Hepatocyte (in vitro differentiated cells): Measurements from ENCODE around the gene NCLN.

Experiments used
- CTCF ChIP-seq: fragments of 200-600 bp; sonication (generic); IDR thresholded peaks from 2 replicates; pipeline ENCODE4 v1.5.1; 2016; ENCODE audit warnings: antibody characterized with exemption, mild to moderate bottlenecking; ENCODE audit not compliant: poor library complexity
- EZH2 ChIP-seq: fragments of 200-600 bp; sonication (generic); IDR thresholded peaks from 2 replicates; pipeline ENCODE4 v1.6.1; 2016; ENCODE audit warnings: antibody characterized with exemption, mild to moderate bottlenecking, borderline replicate concordance
- EZH2phosphoT487 ChIP-seq: fragments of 200-600 bp; sonication (generic); IDR thresholded peaks from one replicate; pipeline ENCODE4 v1.6.1; 2018; ENCODE audit warnings: antibody characterized with exemption, mild to moderate bottlenecking, low read depth, moderate library complexity; ENCODE audit not compliant: unreplicated experiment, severe bottlenecking

GRCh38 chr19:3142781-3143337, 42.9 kb upstream of the NCLN start:
- TF ChIP-seq CTCF (no peak), EZH2 (no peak), EZH2phosphoT487 (no peak)
